A549 (cell line): ENCODE measurements around the gene TCERG1L. TPM values are rescaled to one million over a fixed set of nuclear protein-coding genes. Genes with fewer than 3 reads are reported as not detected.

Experiments used
- ATAC-seq, 2 experiments: fragments of 200-7000 bp in 1 of 2; fragments of >200 bp in 1 of 2; cut with Nextera tagmentation in 1 of 2; cut with Tn5 transposase in 1 of 2; 3 replicates each; pipeline versions ENCODE4 v1.8.0 to v1.9.1; 2018 to 2020; ENCODE audit warnings: mild to moderate bottlenecking in 1 of 2, moderate library complexity in 1 of 2
- CTCF ChIA-PET: fragments of 300-600 bp; sonication (Branson Sonifier 250); formaldehyde crosslinking; extraction: SDS; loops from one replicate; lab custom pipeline; 2021; ENCODE audit warnings: antibody characterized with exemption, inconsistent platforms; lab: Yijun Ruan, JAX
- POLR2A ChIA-PET: fragments of 350-600 bp; formaldehyde crosslinking; extraction: SDS; loops from one replicate; lab custom pipeline; 2021; ENCODE audit warnings: antibody characterized with exemption, inconsistent platforms; lab: Yijun Ruan, JAX
- DNase-seq, 2 experiments: peaks; one replicate each; pipeline versions ENCODE4 v3.0.0 to v3.0.0-alpha.2; 2011 to 2016; ENCODE audit warnings: low read depth in 1 of 2, low spot score in 1 of 2
- FAIRE-seq: peaks from 2 replicates; lab custom pipeline; 2011; peaks lifted over from hg19 to GRCh38; lab: Jason Lieb, UNC
- H3K27ac ChIP-seq, 2 experiments: fragments of >200 bp; sonication (Bioruptor Twin); formaldehyde crosslinking; 3 replicates each; pipeline ENCODE4 v1.5.1; 2016 to 2017
- H3K4me1 ChIP-seq: fragments of >200 bp; sonication (Bioruptor Twin); formaldehyde crosslinking; 3 replicates; pipeline ENCODE4 v1.6.1; 2016
- H3K4me2 ChIP-seq: fragments of >200 bp; sonication (Bioruptor Twin); formaldehyde crosslinking; 3 replicates; pipeline ENCODE4 v1.6.1; 2016
- H3K4me3 ChIP-seq: fragments of >200 bp; sonication (Bioruptor Twin); formaldehyde crosslinking; 3 replicates; pipeline ENCODE4 v1.5.1; 2016
- H3K9me3 ChIP-seq: fragments of >200 bp; sonication (Bioruptor Twin); formaldehyde crosslinking; 3 replicates; pipeline ENCODE4 v1.6.1; 2016
- CBX2 ChIP-seq: fragments of 200-600 bp; sonication (generic); IDR thresholded peaks from 2 replicates; pipeline ENCODE4 v1.6.1; 2016; ENCODE audit warnings: low read depth, mild to moderate bottlenecking, borderline replicate concordance
- CHD2 ChIP-seq: fragments of 150-350 bp; IDR thresholded peaks from 2 replicates; pipeline ENCODE4 v1.6.1; 2014; ENCODE audit warnings: low read length; ENCODE audit not compliant: partially characterized antibody
- EP300 ChIP-seq, 2 experiments: fragments of >200 bp; sonication (Bioruptor Twin); formaldehyde crosslinking; IDR thresholded peaks; 2 replicates in 1 of 2; 3 replicates in 1 of 2; pipeline ENCODE4 v1.6.1; 2016 to 2017
- FOSL2 ChIP-seq, 2 experiments: fragments of 450-650 bp in 1 of 2; fragments of >200 bp in 1 of 2; sonication (Bioruptor Twin) in 1 of 2; formaldehyde crosslinking; IDR thresholded peaks; 2 replicates each; pipeline versions ENCODE4 v1.5.0 to v1.6.1; 2016 to 2020; ENCODE audit warnings: mild to moderate bottlenecking in 1 of 2, moderate library complexity in 1 of 2
- FOXS1 ChIP-seq: fragments of 250-450 bp; sonication (Bioruptor Pico); IDR thresholded peaks from 2 replicates; pipeline ENCODE4 v1.5.0; 2020; ENCODE audit warnings: mild to moderate bottlenecking, moderate library complexity
- GATA3 ChIP-seq: IDR thresholded peaks from 2 replicates; pipeline ENCODE4 v1.6.1; 2012; ENCODE audit warnings: borderline replicate concordance
- HOXB5 ChIP-seq: fragments of 250-450 bp; sonication (Bioruptor Pico); IDR thresholded peaks from 2 replicates; pipeline ENCODE4 v1.5.0; 2020; ENCODE audit warnings: mild to moderate bottlenecking, moderate library complexity
- KDM1A ChIP-seq: fragments of 200-600 bp; sonication (generic); IDR thresholded peaks from 2 replicates; pipeline ENCODE4 v1.6.1; 2016; ENCODE audit warnings: low read depth, mild to moderate bottlenecking
- KDM5A ChIP-seq: fragments of 200-600 bp; sonication (generic); IDR thresholded peaks from 2 replicates; pipeline ENCODE4 v1.6.1; 2016; ENCODE audit warnings: antibody characterized with exemption, mild to moderate bottlenecking
- NFE2L2 ChIP-seq: fragments of 150-350 bp; conservative IDR thresholded peaks from 2 replicates; pipeline ENCODE4 v1.6.1; 2014; ENCODE audit warnings: low read length
- NPAS2 ChIP-seq: fragments of 250-450 bp; sonication (Bioruptor Pico); IDR thresholded peaks from 2 replicates; pipeline ENCODE4 v1.8.0; 2022; ENCODE audit warnings: mild to moderate bottlenecking, moderate library complexity, borderline replicate concordance
- PHF8 ChIP-seq: fragments of 200-600 bp; sonication (generic); IDR thresholded peaks from 2 replicates; pipeline ENCODE4 v1.6.1; 2016; ENCODE audit warnings: low read depth, mild to moderate bottlenecking, antibody characterized with exemption, moderate library complexity, borderline replicate concordance
- POLR2AphosphoS2 ChIP-seq: conservative IDR thresholded peaks from 2 replicates; pipeline ENCODE4 v1.6.1; 2012; ENCODE audit warnings: low read length, improper control_type of control experiment, inconsistent platforms
- SMC3 ChIP-seq: fragments of >200 bp; sonication (Bioruptor Twin); formaldehyde crosslinking; IDR thresholded peaks from 3 replicates; pipeline ENCODE4 v1.6.1; 2018; ENCODE audit warnings: inconsistent platforms
- SREBF2 ChIP-seq: fragments of 450-650 bp; IDR thresholded peaks from 2 replicates; pipeline ENCODE4 v1.6.1; 2014; ENCODE audit warnings: mild to moderate bottlenecking, moderate library complexity
- TFCP2L1 ChIP-seq: fragments of 250-450 bp; sonication (Bioruptor Pico); IDR thresholded peaks from 2 replicates; pipeline ENCODE4 v1.5.0; 2021; ENCODE audit warnings: mild to moderate bottlenecking
- TP53 ChIP-seq: fragments of 250-450 bp; sonication (Bioruptor Pico); IDR thresholded peaks from 2 replicates; pipeline ENCODE4 v1.5.0; 2021; ENCODE audit warnings: mild to moderate bottlenecking, moderate library complexity
- ZFP36 ChIP-seq: fragments of 450-650 bp; IDR thresholded peaks from 2 replicates; pipeline ENCODE4 v1.6.1; 2014; ENCODE audit warnings: borderline replicate concordance; ENCODE audit not compliant: partially characterized antibody
- WGBS: methylation state at CpG from one replicate; pipeline ENCODE4 v1.1.6; 2017; ENCODE audit errors: missing lambda C conversion rate; 5-methylcytosine and 5-hydroxymethylcytosine counted together
- polyA plus RNA-seq, 4 experiments: library from polyadenylated mRNA; depleted of rRNA in 3 of 4; stranded (reverse); fragments of >200 nt; fragmentation: RNase III in 1 of 4; extraction: RNeasy Plus Mini Kit Qiagen cat#74134 plus additional on column Dnase treatment in 1 of 4; gene quantifications; 2 replicates in 3 of 4; 3 replicates in 1 of 4; pipeline ENCODE4 v1.2.3, GENCODE V29; 2011 to 2017
- TF ChIP-seq, protein P1 (sequence below): fragments of 450-650 bp; IDR thresholded peaks from 2 replicates; pipeline ENCODE4 v1.6.1; 2014; ENCODE audit warnings: antibody characterized with exemption
- TF ChIP-seq, protein P2 (sequence below): fragments of >200 bp; sonication (Bioruptor Twin); formaldehyde crosslinking; IDR thresholded peaks from 2 replicates; pipeline ENCODE4 v1.6.1; 2016
- TF ChIP-seq, protein P3 (sequence below): fragments of 150-350 bp; IDR thresholded peaks from 2 replicates; pipeline ENCODE4 v1.6.1; 2014; ENCODE audit warnings: low read depth, mild to moderate bottlenecking, low read length
- TF ChIP-seq, protein P4 (sequence below): IDR thresholded peaks from 2 replicates; pipeline ENCODE4 v1.6.1; 2012; ENCODE audit warnings: low read depth, borderline replicate concordance
- TF ChIP-seq, protein P5 (sequence below): fragments of 250-450 bp; sonication (Bioruptor Pico); IDR thresholded peaks from 2 replicates; pipeline ENCODE4 v1.5.0; 2020; ENCODE audit warnings: low read depth, mild to moderate bottlenecking, moderate library complexity

TCERG1L gene
- polyA plus RNA-seq, 2 of the 4 experiments (the other 2 are of a cell fraction), result not detected

DNA sequence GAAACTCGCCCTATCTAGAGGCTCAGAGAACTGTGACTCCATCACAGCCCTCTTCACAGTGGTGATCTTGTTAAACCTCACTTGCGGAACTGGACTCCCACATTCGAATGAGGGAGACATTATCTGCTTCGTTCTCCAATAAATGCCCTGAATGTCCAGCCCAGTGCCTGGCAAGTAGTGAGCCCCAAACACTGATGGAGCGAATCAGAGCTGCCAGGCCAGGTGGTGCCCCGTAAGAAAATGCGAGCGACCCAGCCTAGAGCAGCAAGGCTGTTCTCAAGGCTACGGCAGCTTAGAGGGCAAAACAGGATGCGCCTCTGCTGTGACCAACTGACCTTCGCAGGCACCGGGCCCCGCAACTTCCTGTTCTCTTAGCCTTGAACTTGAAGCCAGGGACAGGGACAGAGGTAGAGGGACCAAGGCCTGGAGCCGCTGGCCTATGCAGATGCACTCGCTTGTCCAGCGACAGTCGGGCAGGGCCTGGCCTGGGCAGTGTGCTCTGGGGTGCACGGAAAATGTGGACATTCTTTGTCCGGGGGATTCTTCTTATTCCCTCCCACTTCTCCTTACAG is 217.6 kb downstream of the TCERG1L start:
- DNase-seq (no peak), FAIRE-seq (no peak), ATAC-seq (no peak)
- Histone ChIP-seq H3K4me2 (no peak overlapping the region), H3K9me3 (no peaks in the 10 kb centered on the region), H3K4me3 (no peak overlapping the region), H3K4me1 (no peaks in the 10 kb centered on the region), H3K27ac (no peak overlapping the region)
- WGBS, result 69% methylated on average over 19 of the region's 19 CpGs
- CTCF ChIA-PET, result no interaction called here
- TF ChIP-seq SREBF2 (no peak), TP53 (CRISPR knock-in tag) (no peak), ZFP36 (no peak), PHF8 (no peak), SMC3 (no peak), CBX2 (no peak), KDM1A (no peak), FOSL2 (IDR thresholded peaks at IDR 0.05) (no peak), FOSL2 (CRISPR knock-in tag; IDR thresholded peaks at IDR 0.05) (no peak), CHD2 (no peak), POLR2AphosphoS2 (no peak), NPAS2 (CRISPR knock-in tag) (no peak), FOXS1 (CRISPR knock-in tag) (no peak), GATA3 (no peak)
- TF ChIP-seq, protein P1, sequence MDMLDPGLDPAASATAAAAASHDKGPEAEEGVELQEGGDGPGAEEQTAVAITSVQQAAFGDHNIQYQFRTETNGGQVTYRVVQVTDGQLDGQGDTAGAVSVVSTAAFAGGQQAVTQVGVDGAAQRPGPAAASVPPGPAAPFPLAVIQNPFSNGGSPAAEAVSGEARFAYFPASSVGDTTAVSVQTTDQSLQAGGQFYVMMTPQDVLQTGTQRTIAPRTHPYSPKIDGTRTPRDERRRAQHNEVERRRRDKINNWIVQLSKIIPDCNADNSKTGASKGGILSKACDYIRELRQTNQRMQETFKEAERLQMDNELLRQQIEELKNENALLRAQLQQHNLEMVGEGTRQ, result no peak
- TF ChIP-seq, protein P2, sequence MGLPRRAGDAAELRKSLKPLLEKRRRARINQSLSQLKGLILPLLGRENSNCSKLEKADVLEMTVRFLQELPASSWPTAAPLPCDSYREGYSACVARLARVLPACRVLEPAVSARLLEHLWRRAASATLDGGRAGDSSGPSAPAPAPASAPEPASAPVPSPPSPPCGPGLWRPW, result no peak
- TF ChIP-seq, all 56 proteins: peak for 0
- POLR2A ChIA-PET, result no interaction called here

DNA sequence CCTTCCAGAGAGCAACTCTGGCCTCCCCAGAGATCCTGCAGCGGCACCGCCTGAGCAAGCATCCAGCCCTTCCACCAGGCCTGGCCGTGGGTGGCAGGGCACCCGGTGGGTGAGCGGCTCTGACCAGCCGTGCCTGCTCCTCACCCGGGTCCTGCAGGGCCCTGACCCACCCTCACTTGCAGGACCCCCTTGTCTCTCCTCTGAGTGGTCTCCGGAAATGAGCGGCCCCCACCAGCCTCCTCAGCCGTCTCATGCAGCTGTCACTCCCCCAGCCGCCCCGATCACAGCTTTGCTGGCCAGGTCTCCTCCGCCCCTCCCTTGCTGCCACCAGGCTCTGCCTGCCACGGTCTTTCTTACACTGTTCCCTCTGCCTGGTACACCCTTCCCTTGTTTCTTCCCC is 218.2 kb downstream of the TCERG1L start:
- CTCF ChIA-PET, result no interaction called here
- DNase-seq, result no peak
- TF ChIP-seq EP300 (IDR thresholded peaks at IDR 0.05) (no peak), TFCP2L1 (CRISPR knock-in tag) (no peak), HOXB5 (no peak), NFE2L2 (no peak), SMC3 (no peak), SREBF2 (no peak), KDM5A (no peak)
- TF ChIP-seq, protein P2, result no peak
- TF ChIP-seq, protein P3, sequence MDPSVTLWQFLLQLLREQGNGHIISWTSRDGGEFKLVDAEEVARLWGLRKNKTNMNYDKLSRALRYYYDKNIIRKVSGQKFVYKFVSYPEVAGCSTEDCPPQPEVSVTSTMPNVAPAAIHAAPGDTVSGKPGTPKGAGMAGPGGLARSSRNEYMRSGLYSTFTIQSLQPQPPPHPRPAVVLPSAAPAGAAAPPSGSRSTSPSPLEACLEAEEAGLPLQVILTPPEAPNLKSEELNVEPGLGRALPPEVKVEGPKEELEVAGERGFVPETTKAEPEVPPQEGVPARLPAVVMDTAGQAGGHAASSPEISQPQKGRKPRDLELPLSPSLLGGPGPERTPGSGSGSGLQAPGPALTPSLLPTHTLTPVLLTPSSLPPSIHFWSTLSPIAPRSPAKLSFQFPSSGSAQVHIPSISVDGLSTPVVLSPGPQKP, result no peak
- TF ChIP-seq, protein P4, sequence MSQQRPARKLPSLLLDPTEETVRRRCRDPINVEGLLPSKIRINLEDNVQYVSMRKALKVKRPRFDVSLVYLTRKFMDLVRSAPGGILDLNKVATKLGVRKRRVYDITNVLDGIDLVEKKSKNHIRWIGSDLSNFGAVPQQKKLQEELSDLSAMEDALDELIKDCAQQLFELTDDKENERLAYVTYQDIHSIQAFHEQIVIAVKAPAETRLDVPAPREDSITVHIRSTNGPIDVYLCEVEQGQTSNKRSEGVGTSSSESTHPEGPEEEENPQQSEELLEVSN, result no peak
- TF ChIP-seq, protein P5, sequence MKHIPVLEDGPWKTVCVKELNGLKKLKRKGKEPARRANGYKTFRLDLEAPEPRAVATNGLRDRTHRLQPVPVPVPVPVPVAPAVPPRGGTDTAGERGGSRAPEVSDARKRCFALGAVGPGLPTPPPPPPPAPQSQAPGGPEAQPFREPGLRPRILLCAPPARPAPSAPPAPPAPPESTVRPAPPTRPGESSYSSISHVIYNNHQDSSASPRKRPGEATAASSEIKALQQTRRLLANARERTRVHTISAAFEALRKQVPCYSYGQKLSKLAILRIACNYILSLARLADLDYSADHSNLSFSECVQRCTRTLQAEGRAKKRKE (CRISPR knock-in tag), result no peak
- ATAC-seq, result no peak
- 77% methylated on average over 14 of the region's 14 CpGs for WGBS
- POLR2A ChIA-PET, result no interaction called here
- no peak overlapping the region for H3K4me3 ChIP-seq
- no peaks in the 10 kb centered on the region for H3K9me3 ChIP-seq
- H3K4me2 ChIP-seq, result no peak overlapping the region
- no peak for FAIRE-seq
- H3K27ac ChIP-seq, result no peak overlapping the region
- no peaks in the 10 kb centered on the region for H3K4me1 ChIP-seq
